ENCODE measurements around the gene BDKRB1. TPM values are rescaled to one million over a fixed set of nuclear protein-coding genes. Genes with fewer than 3 reads are reported as not detected.

The BDKRB1 gene
- total RNA-seq, 1 donor from 2014 or later, result 1.1 TPM

GRCh38 chr14:96249029-96249428, 7.0 kb upstream of the BDKRB1 start:
- no peak for FAIRE-seq

GRCh38 chr14:96250485-96250884, 5.5 kb upstream of the BDKRB1 start:
- TF ChIP-seq, protein P1, sequence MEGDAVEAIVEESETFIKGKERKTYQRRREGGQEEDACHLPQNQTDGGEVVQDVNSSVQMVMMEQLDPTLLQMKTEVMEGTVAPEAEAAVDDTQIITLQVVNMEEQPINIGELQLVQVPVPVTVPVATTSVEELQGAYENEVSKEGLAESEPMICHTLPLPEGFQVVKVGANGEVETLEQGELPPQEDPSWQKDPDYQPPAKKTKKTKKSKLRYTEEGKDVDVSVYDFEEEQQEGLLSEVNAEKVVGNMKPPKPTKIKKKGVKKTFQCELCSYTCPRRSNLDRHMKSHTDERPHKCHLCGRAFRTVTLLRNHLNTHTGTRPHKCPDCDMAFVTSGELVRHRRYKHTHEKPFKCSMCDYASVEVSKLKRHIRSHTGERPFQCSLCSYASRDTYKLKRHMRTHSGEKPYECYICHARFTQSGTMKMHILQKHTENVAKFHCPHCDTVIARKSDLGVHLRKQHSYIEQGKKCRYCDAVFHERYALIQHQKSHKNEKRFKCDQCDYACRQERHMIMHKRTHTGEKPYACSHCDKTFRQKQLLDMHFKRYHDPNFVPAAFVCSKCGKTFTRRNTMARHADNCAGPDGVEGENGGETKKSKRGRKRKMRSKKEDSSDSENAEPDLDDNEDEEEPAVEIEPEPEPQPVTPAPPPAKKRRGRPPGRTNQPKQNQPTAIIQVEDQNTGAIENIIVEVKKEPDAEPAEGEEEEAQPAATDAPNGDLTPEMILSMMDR (IDR thresholded peaks at IDR 0.05; ENCODE audit: insufficient read depth, low read length, severe bottlenecking), result no peak
- DNase-seq (ENCODE audit: low read depth), result no peak
- H3K36me3 ChIP-seq (ENCODE audit: control insufficient read depth, insufficient read depth, low read length), result no peaks in the 10 kb centered on the region
- FAIRE-seq, result no peak
- no peaks in the 10 kb centered on the region for H3K27me3 ChIP-seq (ENCODE audit: control insufficient read depth, insufficient read depth, low read length)
- H3K4me3 ChIP-seq (ENCODE audit: low read depth, low read length), result no peak overlapping the region

More at GRCh38 chr14:96249029-96249428, 7.0 kb upstream of the BDKRB1 start:
- Histone ChIP-seq H3K27me3 (ENCODE audit: control insufficient read depth, insufficient read depth, low read length) (no peaks in the 10 kb centered on the region), H3K4me3 (ENCODE audit: low read depth, low read length) (no peak overlapping the region), H3K36me3 (ENCODE audit: control insufficient read depth, insufficient read depth, low read length) (no peaks in the 10 kb centered on the region)
- TF ChIP-seq, protein P1 (IDR thresholded peaks at IDR 0.05; ENCODE audit: insufficient read depth, low read length, severe bottlenecking), result no peak
- peak; percentile 66 for DNase-seq (ENCODE audit: low read depth)

DNA sequence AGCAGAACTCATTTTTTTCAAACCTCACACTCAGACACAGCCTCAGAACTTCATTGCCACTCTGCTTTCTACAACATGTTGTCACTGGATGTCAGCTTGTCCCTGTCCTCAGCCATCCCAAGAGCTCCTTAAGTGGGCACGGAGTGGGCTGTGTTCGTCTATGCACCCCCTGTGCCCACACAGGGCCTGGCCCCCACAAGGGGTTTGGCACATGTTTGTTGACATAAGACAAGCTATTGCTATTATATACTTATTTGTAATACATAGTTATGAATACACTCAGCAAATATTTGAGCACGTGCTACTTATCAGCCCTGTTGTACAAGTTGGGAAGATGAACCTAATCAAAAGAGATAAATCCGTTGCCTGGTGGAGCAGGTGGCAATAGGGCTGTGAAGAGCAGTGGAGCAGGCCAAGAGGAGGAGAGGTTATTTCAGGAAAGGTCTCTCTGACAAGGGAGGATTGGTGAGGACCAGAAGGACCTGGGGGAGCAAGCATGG, 4.3 kb upstream of the BDKRB1 start:
- FAIRE-seq, result no peak
- H3K27me3 ChIP-seq (ENCODE audit: control insufficient read depth, insufficient read depth, low read length), result no peaks in the 10 kb centered on the region
- TF ChIP-seq, protein P1 (IDR thresholded peaks at IDR 0.05; ENCODE audit: insufficient read depth, low read length, severe bottlenecking), result no peak
- no peak overlapping the region for H3K4me3 ChIP-seq (ENCODE audit: low read depth, low read length)
- H3K36me3 ChIP-seq (ENCODE audit: control insufficient read depth, insufficient read depth, low read length), result no peaks in the 10 kb centered on the region
- no peak for DNase-seq (ENCODE audit: low read depth)

DNA sequence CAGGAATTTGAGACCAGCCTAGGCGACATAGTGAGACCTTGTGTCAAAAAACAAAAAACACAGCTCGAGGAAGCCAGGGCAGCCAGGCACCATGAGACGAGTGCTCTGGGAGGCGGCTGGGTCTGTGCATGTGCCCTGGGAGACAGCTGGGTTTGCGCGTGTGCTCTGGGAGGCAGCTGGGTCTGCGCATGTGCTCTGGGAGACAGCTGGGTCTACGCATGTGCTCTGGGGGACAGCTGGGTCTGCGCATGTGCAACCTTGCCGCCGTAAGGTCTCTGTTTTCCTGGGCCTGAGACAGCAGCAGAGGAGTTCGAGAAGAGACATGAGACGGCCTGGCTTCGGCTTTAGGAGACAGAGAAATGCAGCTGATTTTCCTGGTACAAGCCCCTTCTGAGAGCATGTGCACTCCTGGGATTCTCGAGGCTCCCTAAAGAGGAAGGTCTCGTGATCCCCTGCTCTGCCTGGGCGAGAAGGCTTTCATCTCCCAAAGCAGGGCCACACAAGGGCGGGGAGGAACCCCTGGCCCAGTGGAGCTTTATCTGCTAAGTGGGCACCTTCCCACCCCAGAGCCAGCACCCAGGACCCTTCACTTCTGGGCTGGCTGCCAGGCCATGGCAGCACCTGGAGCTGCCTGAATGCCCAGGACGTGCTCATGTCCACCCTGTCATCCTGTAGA, 3.5 kb upstream of the BDKRB1 start:
- Histone ChIP-seq H3K27me3 (ENCODE audit: control insufficient read depth, insufficient read depth, low read length) (no peaks in the 10 kb centered on the region), H3K4me3 (ENCODE audit: low read depth, low read length) (no peak overlapping the region), H3K36me3 (ENCODE audit: control insufficient read depth, insufficient read depth, low read length) (no peaks in the 10 kb centered on the region)
- DNase-seq (ENCODE audit: low read depth) (no peak), FAIRE-seq (no peak)
- TF ChIP-seq, protein P1 (IDR thresholded peaks at IDR 0.05; ENCODE audit: insufficient read depth, low read length, severe bottlenecking), result no peak

DNA sequence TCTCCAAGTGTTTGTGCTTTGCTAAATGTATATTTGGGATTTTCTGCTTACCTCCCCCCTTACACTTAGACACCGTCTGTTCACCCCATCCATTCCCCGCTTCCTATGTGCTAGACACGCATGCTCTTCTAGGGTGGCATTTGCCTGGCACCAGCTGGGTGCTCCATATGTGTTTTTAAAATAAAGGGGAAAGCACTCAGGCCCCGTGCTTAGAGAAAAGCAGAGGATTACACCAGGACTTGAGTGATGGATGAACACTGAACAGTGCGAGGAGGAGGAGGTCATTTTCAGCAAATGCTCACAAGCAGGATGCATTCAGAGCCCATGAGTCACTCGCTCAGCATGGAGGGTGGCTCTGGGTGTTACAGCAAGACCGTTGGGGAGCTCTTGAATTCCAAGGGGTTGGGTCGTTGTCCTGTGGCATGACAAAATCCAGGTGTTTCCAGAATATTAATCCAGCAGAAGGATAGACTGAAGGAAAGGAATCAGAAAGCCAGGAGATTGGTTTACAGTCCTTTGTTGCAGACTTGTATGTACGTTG, 2.9 kb upstream of the BDKRB1 start:
- Histone ChIP-seq H3K27me3 (ENCODE audit: control insufficient read depth, insufficient read depth, low read length) (no peaks in the 10 kb centered on the region), H3K4me3 (ENCODE audit: low read depth, low read length) (no peak overlapping the region), H3K36me3 (ENCODE audit: control insufficient read depth, insufficient read depth, low read length) (no peaks in the 10 kb centered on the region)
- DNase-seq (ENCODE audit: low read depth) (peak; percentile 78), FAIRE-seq (peak; percentile 95)
- TF ChIP-seq, protein P1 (IDR thresholded peaks at IDR 0.05; ENCODE audit: insufficient read depth, low read length, severe bottlenecking), result no peak
